Ascending aorta (tissue), 2 donors: Measurements from ENCODE around the gene ZNF367. TPM values are rescaled to one million over a fixed set of nuclear protein-coding genes. Genes with fewer than 3 reads are reported as not detected.

ENCODE experiments used
- DNase-seq, 2 donors: peaks; one replicate each; pipeline ENCODE4 v3.0.0-alpha.2; 2019; ENCODE audit warnings: low spot score in 2 of 2
- H3K27ac ChIP-seq, 2 donors: fragments of 200-600 bp; sonication (generic); one replicate each; pipeline ENCODE4 v1.5.1; 2016 to 2017; ENCODE audit warnings: mild to moderate bottlenecking in 1 of 2
- H3K27me3 ChIP-seq: fragments of 200-600 bp; sonication (generic); one replicate; pipeline ENCODE4 v1.5.1; 2017
- H3K36me3 ChIP-seq, 2 donors: fragments of 200-600 bp; sonication (generic); one replicate each; pipeline ENCODE4 v1.5.1; 2016
- H3K4me1 ChIP-seq, 2 donors: fragments of 200-600 bp; sonication (generic); one replicate each; pipeline ENCODE4 v1.5.1; 2016 to 2017; ENCODE audit warnings: mild to moderate bottlenecking in 1 of 2
- H3K4me3 ChIP-seq, 2 donors: fragments of 200-600 bp; sonication (generic); one replicate each; pipeline ENCODE4 v1.5.1; 2016 to 2017; ENCODE audit warnings: mild to moderate bottlenecking in 1 of 2
- H3K9me3 ChIP-seq, 2 donors: fragments of 200-600 bp; sonication (generic); one replicate each; pipeline ENCODE4 v1.5.1; 2016
- intact Hi-C: fragments of 100-400 bp; cut with DNase I; formaldehyde crosslinking; loops from one replicate; pipeline ENCODE4 v1.15.1; 2023
- total RNA-seq: library from RNA; depleted of rRNA; stranded (reverse); fragments of >200 nt; gene quantifications from one replicate; pipeline ENCODE4 v1.1.0, GENCODE V29; 2016
- TF ChIP-seq, protein P1 (sequence below), 3 experiments: fragments of 200-600 bp in 2 of 3; fragments of 450-650 bp in 1 of 3; sonication (generic) in 2 of 3; IDR thresholded peaks; one replicate each; pipeline ENCODE4 v1.5.1; 2016 to 2019; ENCODE audit warnings: antibody characterized with exemption in 3 of 3, mild to moderate bottlenecking in 1 of 3, moderate library complexity in 1 of 3

Gene ZNF367
- total RNA-seq, 1 donor from 2014 or later = 3.9 TPM

DNA sequence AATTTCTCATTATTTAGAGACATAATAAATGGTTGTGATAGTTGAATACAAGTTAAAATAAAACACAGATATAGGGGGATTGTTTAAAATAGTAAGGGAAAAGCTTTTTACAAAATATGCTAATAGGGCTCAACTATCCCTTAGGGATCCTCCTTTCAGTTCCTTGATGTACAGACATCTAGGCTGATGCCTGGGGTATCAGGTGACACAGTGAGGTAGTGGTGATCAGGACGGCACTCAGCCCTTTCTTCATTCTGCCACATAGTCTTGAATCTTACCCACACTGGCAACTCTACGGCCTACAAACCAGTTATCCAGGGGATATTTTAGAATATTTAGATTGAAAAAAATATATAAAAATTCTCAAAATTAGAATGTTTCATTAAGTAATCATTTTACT, 22.2 kb downstream of the ZNF367 start:
- Histone ChIP-seq H3K36me3 (no peaks in the 10 kb centered on the region), H3K4me1 (peaks cover 0 to 4% of the 10 kb centered on the region in 2 donors), H3K27me3 (no peaks in the 10 kb centered on the region), H3K9me3 (no peaks in the 10 kb centered on the region), H3K27ac (no peak overlapping the region), H3K4me3 (no peak overlapping the region)
- TF ChIP-seq, protein P1, sequence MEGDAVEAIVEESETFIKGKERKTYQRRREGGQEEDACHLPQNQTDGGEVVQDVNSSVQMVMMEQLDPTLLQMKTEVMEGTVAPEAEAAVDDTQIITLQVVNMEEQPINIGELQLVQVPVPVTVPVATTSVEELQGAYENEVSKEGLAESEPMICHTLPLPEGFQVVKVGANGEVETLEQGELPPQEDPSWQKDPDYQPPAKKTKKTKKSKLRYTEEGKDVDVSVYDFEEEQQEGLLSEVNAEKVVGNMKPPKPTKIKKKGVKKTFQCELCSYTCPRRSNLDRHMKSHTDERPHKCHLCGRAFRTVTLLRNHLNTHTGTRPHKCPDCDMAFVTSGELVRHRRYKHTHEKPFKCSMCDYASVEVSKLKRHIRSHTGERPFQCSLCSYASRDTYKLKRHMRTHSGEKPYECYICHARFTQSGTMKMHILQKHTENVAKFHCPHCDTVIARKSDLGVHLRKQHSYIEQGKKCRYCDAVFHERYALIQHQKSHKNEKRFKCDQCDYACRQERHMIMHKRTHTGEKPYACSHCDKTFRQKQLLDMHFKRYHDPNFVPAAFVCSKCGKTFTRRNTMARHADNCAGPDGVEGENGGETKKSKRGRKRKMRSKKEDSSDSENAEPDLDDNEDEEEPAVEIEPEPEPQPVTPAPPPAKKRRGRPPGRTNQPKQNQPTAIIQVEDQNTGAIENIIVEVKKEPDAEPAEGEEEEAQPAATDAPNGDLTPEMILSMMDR (IDR thresholded peaks at IDR 0.05) = no peak
- intact Hi-C loops = no loop called here
- no peak for DNase-seq

DNA sequence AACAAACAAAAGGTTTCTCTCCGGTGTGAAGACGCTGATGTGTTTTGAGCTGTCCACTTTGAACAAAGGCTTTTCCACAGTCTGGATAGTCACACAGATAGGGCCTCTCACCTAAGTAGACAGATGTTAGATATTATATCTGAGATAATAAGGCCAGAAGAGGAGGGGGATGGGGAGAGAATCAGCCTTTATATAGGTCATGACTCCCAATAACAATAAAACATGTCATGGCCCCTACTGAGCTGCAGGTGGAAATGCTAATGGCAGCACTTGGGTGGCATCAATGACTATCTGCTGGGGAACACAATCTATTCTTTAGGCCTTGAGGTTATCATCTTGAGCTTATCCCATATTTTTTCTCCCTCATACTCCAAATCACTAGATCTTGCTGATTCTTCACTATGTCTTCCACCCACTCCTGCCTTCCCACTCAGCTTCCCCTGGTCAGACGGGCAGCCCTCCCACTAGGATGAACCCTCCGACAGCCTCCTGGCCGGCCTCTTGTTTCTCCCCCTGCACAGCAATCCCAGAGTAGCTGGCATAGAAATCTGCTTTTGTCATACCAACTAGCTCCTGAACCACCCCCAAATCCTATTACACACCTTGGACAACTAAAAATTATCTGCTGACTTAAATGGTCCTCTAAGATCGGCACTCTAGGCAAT, 23.2 kb downstream of the ZNF367 start:
- no peak for DNase-seq
- Histone ChIP-seq H3K4me3 (no peak overlapping the region), H3K4me1 (peaks cover 0 to 5% of the 10 kb centered on the region in 2 donors), H3K36me3 (no peaks in the 10 kb centered on the region), H3K27ac (no peak overlapping the region), H3K27me3 (no peaks in the 10 kb centered on the region), H3K9me3 (no peaks in the 10 kb centered on the region)
- TF ChIP-seq, protein P1 (IDR thresholded peaks at IDR 0.05) = no peak
- intact Hi-C loops = no loop called here

DNA sequence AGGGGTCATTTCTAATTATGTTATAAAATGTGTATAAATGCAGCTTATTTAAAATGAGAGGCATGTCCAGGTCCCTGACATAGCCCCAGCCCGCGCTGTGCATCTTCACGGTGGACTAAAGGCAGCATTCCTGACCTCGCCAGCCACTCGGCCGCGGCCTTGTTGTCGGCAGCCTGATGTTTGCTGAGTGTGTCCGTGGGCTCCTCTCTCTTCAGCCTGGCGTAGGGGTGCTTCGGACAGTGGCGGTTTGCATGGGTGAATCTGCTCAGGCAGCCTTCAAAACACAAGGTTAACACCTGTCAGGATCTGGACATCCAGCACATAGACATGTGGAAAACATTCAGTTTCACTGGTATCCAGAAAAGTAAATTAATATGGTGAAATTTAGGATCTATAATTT, 25.9 kb downstream of the ZNF367 start:
- Histone ChIP-seq H3K4me1 (peaks cover 0 to 7% of the 10 kb centered on the region in 2 donors), H3K4me3 (no peak overlapping the region), H3K36me3 (no peaks in the 10 kb centered on the region), H3K27ac (no peak overlapping the region), H3K9me3 (no peaks in the 10 kb centered on the region), H3K27me3 (no peaks in the 10 kb centered on the region)
- TF ChIP-seq, protein P1 (IDR thresholded peaks at IDR 0.05) = no peak
- intact Hi-C loops = no loop called here
- no peak for DNase-seq

DNA sequence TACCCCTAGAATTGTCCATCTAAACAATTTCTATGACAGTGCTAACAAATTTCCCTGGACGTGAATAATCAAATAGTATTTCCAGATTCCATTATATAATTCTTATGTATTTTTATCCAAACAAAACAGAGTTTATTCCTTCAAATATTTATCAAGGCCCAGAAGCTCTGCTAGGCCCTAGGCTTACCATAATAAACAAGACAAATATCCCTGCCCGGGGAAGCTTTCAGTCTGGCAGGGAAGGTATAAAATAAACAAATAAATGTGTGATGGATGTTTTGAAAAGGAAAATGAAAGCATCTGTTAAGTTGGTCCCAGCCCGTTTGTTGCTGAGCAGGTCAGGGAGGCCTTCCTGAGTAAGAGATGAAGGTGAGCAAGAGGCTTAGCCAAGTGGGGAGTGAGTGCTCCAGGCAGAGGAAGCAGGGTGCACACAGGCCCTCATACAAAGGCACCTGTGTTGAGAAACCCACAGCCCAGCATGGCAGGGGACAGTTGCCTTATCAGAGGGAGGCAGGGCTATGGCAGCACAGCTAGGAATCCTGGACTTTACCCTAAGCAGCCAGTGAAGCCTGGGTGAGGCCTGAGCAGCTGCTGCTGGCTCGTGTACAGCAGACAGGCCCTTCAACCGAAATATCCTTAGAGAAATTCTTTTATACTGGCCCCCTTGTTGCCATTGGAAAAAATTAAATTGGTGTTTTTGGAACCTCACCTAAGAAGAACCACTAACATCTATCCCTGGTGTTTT, 27.0 kb downstream of the ZNF367 start:
- Histone ChIP-seq H3K27ac (peak overlapping the region in 1 of 2 donors; percentile 44), H3K27me3 (no peaks in the 10 kb centered on the region), H3K36me3 (no peaks in the 10 kb centered on the region), H3K4me1 (peaks cover 0 to 7% of the 10 kb centered on the region in 2 donors), H3K9me3 (no peaks in the 10 kb centered on the region), H3K4me3 (no peak overlapping the region)
- DNase-seq = no peak
- intact Hi-C loops = no loop called here
- TF ChIP-seq, protein P1 (IDR thresholded peaks at IDR 0.05) = no peak

DNA sequence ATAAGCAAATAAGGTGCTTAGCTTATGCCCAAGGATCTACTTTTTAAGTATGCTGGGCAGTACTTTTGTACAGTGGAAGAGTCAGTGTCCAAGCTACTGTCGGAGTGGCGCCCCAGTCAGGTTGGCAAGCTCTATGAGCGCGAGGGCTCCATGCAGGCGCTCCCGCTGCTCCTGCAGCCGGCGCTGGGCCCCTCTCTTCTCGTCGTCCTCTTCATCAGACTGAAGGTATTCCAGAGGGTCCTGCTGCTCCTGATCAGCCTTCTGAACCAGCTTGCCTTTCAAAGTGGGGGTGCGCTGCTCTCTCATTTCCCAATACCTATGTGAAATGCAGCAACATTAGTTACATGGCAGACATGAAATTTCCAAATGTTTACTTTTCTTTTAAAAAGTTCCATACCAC, 30.0 kb downstream of the ZNF367 start:
- H3K4me1 ChIP-seq = peaks cover 0 to 7% of the 10 kb centered on the region in 2 donors
- TF ChIP-seq, protein P1 (IDR thresholded peaks at IDR 0.05) = no peak
- H3K36me3 ChIP-seq = no peaks in the 10 kb centered on the region
- DNase-seq = no peak
- H3K27me3 ChIP-seq = no peaks in the 10 kb centered on the region
- no peak overlapping the region for H3K27ac ChIP-seq
- intact Hi-C loops = no loop called here
- no peak overlapping the region for H3K4me3 ChIP-seq
- no peaks in the 10 kb centered on the region for H3K9me3 ChIP-seq
